GM18907 (cell line): ENCODE data around the gene GPHA2.

Experiments used
- ATAC-seq: cut with Tn5 transposase; IDR thresholded peaks from one replicate; pipeline ENCODE4 v1.9.1; 2021; ENCODE audit warnings: mild to moderate bottlenecking, moderate library complexity; ENCODE audit not compliant: unreplicated experiment

GPHA2 gene

GRCh38 chr11:64931290-64931689 lies 4.4 kb downstream of the GPHA2 start:
- no peak for ATAC-seq

GRCh38 chr11:64930340-64930739 lies 5.4 kb downstream of the GPHA2 start:
- ATAC-seq, result no peak

- ATAC-seq, result no peak
Measured at GRCh38 chr11:64929625-64930024, 6.1 kb downstream of the GPHA2 start.

GRCh38 chr11:64928957-64929356 lies 6.7 kb downstream of the GPHA2 start:
- no peak for ATAC-seq

- no peak for ATAC-seq
Measured at GRCh38 chr11:64926689-64927088, 9.0 kb downstream of the GPHA2 start.

GRCh38 chr11:64925536-64926436 lies 9.9 kb downstream of the GPHA2 start:
- no peak for ATAC-seq

- no peak for ATAC-seq
Measured at GRCh38 chr11:64924910-64925284, 10.8 kb downstream of the GPHA2 start.

GRCh38 chr11:64923944-64924909 lies 11.5 kb downstream of the GPHA2 start, which contains the start of gene PPP2R5B:
Gene PPP2R5B (plus strand): TSS chr11:64924689. CDS start chr11:64925735, 1,046 bp downstream.
- peak; percentile 82 for ATAC-seq

- ATAC-seq, result no peak
Measured at GRCh38 chr11:64923151-64923661, 12.5 kb downstream of the GPHA2 start.

GRCh38 chr11:64921384-64921783 lies 14.3 kb downstream of the GPHA2 start:
- no peak for ATAC-seq

GRCh38 chr11:64920124-64920523 lies 15.6 kb downstream of the GPHA2 start:
- no peak for ATAC-seq

GRCh38 chr11:64919627-64920026 lies 16.1 kb downstream of the GPHA2 start:
- ATAC-seq, result no peak

- ATAC-seq, result no peak
Measured at GRCh38 chr11:64918017-64918416, 17.7 kb downstream of the GPHA2 start.

GRCh38 chr11:64917663-64917995 lies 18.1 kb downstream of the GPHA2 start:
- ATAC-seq, result no peak

GRCh38 chr11:64916775-64917662 lies 18.7 kb downstream of the GPHA2 start, which contains the start of gene ATG2A:
Gene ATG2A (minus strand): TSS chr11:64917209. CDS start chr11:64917135, 74 bp downstream.
- ATAC-seq, result peak; percentile 85

GRCh38 chr11:64916040-64916774 lies 19.5 kb downstream of the GPHA2 start:
- no peak for ATAC-seq

- no peak for ATAC-seq
Measured at GRCh38 chr11:64915376-64915887, 20.3 kb downstream of the GPHA2 start.

GRCh38 chr11:64914123-64914522 lies 21.6 kb downstream of the GPHA2 start:
- ATAC-seq, result no peak

GRCh38 chr11:64913171-64913727 lies 22.4 kb downstream of the GPHA2 start:
- no peak for ATAC-seq
